Nephron (organoid): Measurements from ENCODE around the gene BUD31.

Experiments used
- H3K27ac Mint-ChIP-seq, 3 experiments: 2 replicates each; pipeline ENCODE4 v1.8.0; 2020; ENCODE audit warnings: mixed read lengths in 3 of 3, mild to moderate bottlenecking in 2 of 3, moderate library complexity in 1 of 3
- H3K27me3 Mint-ChIP-seq: 2 replicates; pipeline ENCODE4 v1.8.0; 2021; ENCODE audit warnings: low read depth, mild to moderate bottlenecking, moderate library complexity, mixed read lengths
- H3K36me3 Mint-ChIP-seq: 2 replicates; pipeline ENCODE4 v1.8.0; 2020; ENCODE audit warnings: low read depth, mixed read lengths
- H3K4me1 Mint-ChIP-seq: 2 replicates; pipeline ENCODE4 v1.8.0; 2020; ENCODE audit warnings: mixed read lengths
- H3K4me3 Mint-ChIP-seq, 3 experiments: 2 replicates each; pipeline ENCODE4 v1.8.0; 2020; ENCODE audit warnings: mild to moderate bottlenecking in 3 of 3, mixed read lengths in 3 of 3, moderate library complexity in 2 of 3
- H3K9me3 Mint-ChIP-seq: 2 replicates; pipeline ENCODE4 v1.8.0; 2020; ENCODE audit warnings: mixed read lengths
- CTCF ChIP-seq, 3 experiments: fragments of 200-600 bp; sonication (generic); IDR thresholded peaks; one replicate each; pipeline ENCODE4 v1.5.0; 2021; ENCODE audit warnings: antibody characterized with exemption in 3 of 3; ENCODE audit not compliant: unreplicated experiment in 3 of 3

The BUD31 gene

DNA sequence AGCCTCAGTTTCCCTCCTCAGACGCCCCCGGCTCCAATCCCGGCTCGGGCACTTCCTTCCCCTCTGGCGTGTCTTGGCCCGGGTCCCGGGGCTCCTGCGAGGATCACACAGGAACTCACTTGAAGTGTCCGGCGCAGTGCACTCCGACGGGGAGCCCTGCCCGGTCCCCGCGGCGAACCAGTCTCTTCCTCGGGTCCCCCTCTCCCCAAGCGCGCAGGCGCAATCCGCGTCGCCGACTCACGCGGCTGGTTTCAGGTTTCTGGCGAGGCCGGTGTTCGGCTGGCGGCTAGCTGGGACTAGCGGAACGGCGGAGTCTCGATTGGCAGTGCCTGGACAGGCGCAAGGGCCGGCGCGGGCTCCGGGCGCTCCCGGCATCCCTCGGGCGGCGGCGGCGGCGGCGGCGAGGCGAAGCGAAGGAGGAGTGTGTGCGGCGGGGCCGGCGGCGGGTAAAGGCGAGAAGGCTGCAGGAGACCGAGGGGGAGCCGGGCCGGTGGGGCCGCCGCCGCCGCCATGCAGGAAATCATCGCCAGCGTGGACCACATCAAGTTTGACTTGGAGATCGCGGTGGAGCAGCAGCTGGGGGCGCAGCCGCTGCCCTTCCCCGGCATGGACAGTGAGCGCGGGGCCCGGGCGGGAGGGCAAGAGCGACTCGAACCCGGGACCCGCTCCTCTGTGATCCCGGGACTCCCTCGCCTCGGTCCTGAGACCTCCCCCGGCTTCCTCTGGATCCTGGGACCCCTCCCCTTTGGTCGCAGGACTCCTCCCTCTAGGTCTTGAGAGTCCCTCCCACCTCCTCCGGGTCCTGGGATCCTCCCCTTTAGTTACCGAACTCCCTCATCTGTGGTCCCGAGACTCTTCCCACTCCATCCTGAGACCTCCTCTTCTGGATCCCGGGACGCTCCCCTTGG, 30.1 kb downstream of the BUD31 start, which contains the start of the genes CPSF4 and PTCD1:
TSS of gene CPSF4 (plus strand) at position 371 of the 908 bp plus-strand sequence. CDS start at position 511, 140 bp downstream.
TSS of gene PTCD1 (minus strand) at position 226 of the 908 bp plus-strand sequence. CDS start 3,556 bp downstream, outside the sequence.
- Mint-ChIP-seq H3K4me3 (peak within 1 kb of the TSS; percentile 97 to 100 (median 99)), H3K27ac (peak within 1 kb of the TSS; percentile 81 to 97 (median 92)), H3K9me3 (no peaks in the 10 kb centered on the region), H3K27me3 (no peaks in the 10 kb centered on the region), H3K36me3 (peaks cover 19% of the 10 kb centered on the region), H3K4me1 (peaks cover 30% of the 10 kb centered on the region)
- no peak for TF ChIP-seq CTCF (IDR thresholded peaks at IDR 0.05; ENCODE audit: unreplicated experiment in 3 of 3)

GRCh38 chr7:99440195-99440594, 31.4 kb downstream of the BUD31 start:
- peaks cover 30% of the 10 kb centered on the region for H3K4me1 Mint-ChIP-seq
- no peaks in the 10 kb centered on the region for H3K27me3 Mint-ChIP-seq
- H3K9me3 Mint-ChIP-seq: no peaks in the 10 kb centered on the region
- H3K36me3 Mint-ChIP-seq: peaks cover 24% of the 10 kb centered on the region
- TF ChIP-seq CTCF (IDR thresholded peaks at IDR 0.05; ENCODE audit: unreplicated experiment in 3 of 3): no peak
- peak overlapping the region; percentile 97 to 100 (median 99) for H3K4me3 Mint-ChIP-seq
- H3K27ac Mint-ChIP-seq: peak overlapping the region; percentile 81 to 97 (median 92)

- Mint-ChIP-seq H3K36me3 (peaks cover 53% of the 10 kb centered on the region), H3K4me3 (no peak overlapping the region), H3K4me1 (peaks cover 18% of the 10 kb centered on the region), H3K27ac (no peak overlapping the region), H3K27me3 (no peaks in the 10 kb centered on the region), H3K9me3 (no peaks in the 10 kb centered on the region)
- TF ChIP-seq CTCF (IDR thresholded peaks at IDR 0.05; ENCODE audit: unreplicated experiment in 3 of 3): no peak
These were observed 37.3 kb downstream of the BUD31 start for GRCh38 chr7:99446096-99446495.

GRCh38 chr7:99447943-99448342, 39.2 kb downstream of the BUD31 start:
- Mint-ChIP-seq H3K27me3 (no peaks in the 10 kb centered on the region), H3K4me3 (no peak overlapping the region), H3K9me3 (no peaks in the 10 kb centered on the region), H3K36me3 (peaks cover 48% of the 10 kb centered on the region), H3K27ac (no peak overlapping the region), H3K4me1 (peaks cover 5% of the 10 kb centered on the region)
- TF ChIP-seq CTCF (IDR thresholded peaks at IDR 0.05; ENCODE audit: unreplicated experiment in 3 of 3): no peak

- Mint-ChIP-seq H3K36me3 (peaks cover 47% of the 10 kb centered on the region), H3K4me1 (no peaks in the 10 kb centered on the region), H3K9me3 (no peaks in the 10 kb centered on the region), H3K4me3 (no peak overlapping the region), H3K27ac (no peak overlapping the region), H3K27me3 (no peaks in the 10 kb centered on the region)
- TF ChIP-seq CTCF (IDR thresholded peaks at IDR 0.05; ENCODE audit: unreplicated experiment in 3 of 3): no peak
These were observed 40.1 kb downstream of the BUD31 start for GRCh38 chr7:99448855-99449254.
